HG02610 (cell line): ENCODE measurements around the gene ARPC5.

Experiments used
- ATAC-seq: cut with Tn5 transposase; IDR thresholded peaks from one replicate; pipeline ENCODE4 v1.9.1; 2021; ENCODE audit warnings: mild to moderate bottlenecking, moderate library complexity; ENCODE audit not compliant: unreplicated experiment

Gene ARPC5

DNA sequence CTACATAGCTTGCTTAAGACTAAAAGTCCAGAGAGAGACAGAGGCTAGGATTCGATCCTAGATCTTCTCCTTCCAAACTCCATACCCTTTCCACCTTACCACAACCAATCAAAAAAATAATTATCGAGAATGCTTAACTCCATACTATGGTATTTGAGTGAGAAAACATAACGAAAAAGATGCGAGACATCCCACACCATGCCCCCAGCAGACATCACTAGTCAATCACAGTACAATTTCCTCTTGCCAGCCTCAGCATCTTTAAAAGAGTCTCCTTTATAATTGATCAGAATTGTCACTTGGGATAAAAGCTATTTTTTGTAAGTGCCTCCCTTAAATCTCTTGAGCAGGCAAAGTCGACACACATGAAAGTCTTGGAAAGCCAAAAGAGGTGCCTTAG, 46.2 kb downstream of the ARPC5 start:
- no peak for ATAC-seq

DNA sequence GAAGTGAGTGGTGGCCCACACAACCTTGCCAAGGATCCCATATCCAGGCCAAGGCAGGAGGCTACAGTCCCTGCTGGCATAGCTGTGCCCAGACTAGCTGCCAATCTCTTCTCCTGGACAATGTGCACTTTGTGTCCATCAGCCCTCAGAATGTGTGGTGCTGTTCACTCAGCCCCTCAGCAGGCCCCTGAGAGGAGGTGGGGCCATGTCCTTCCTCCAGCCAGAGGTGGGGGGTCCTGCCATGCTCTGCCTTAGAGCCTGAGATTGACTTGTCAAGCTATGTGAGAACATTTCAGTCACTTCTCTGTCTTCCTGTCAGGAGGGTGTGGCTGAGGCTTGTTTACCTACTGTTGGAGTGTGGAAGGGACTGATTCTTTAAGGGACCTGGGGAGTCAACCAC, 46.8 kb downstream of the ARPC5 start:
- ATAC-seq: no peak

DNA sequence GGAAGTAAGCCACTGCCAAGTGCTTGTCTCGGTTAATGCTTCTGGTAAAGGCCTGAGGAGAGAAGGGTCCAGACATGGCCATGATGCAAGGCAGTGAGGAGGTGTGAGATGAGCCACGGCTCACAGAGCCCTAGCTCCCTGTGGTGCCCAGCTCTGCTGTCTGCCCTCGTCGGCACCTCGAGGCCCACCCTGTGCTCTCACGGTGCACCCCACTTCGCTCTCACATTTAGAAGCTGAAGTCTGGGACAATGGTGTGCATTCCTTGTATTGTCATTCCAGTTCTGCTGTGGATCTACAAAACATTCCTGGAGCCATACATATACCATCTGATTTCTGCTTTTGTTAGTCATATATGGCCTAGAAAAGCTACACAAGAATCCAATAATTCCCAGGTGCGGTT, 48.7 kb downstream of the ARPC5 start:
- ATAC-seq: no peak

DNA sequence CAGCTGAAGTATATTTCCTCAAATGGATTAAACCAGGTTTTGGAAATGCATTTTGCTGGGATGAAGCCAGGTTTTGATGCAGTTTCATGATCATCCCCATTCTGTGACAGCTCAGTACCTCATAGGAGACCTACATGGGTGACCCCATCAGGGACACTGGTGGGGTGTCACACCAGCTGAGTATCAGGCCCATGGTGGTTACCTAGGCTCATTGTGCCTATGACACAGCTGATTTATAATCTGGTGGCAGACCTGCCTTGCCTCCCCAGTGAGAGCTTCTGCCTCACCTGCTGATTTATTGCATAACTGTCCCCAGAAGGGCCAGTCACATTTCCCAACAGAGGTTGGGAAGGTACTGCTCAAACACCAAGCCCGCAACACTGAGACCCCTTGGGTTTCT, 49.1 kb downstream of the ARPC5 start:
- no peak for ATAC-seq

DNA sequence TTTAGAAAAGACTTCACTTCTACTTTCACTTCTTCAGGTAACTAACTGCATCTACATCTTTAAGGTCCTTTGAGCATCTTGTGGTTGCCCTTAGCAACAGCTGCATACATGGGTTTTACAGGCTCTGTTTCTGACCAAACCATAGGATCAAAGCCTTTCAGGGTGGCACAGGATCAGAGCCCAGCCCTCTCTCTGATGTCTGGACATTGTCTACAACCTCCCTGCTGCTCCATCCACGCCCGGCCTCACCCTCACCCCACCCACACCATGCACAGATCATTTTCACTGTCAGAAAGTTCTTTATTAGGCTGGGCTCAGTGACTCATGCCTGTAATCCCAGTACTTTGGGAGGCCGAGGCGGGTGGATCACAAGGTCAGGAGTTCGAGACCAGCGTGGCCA, 50.5 kb downstream of the ARPC5 start:
- ATAC-seq: no peak

DNA sequence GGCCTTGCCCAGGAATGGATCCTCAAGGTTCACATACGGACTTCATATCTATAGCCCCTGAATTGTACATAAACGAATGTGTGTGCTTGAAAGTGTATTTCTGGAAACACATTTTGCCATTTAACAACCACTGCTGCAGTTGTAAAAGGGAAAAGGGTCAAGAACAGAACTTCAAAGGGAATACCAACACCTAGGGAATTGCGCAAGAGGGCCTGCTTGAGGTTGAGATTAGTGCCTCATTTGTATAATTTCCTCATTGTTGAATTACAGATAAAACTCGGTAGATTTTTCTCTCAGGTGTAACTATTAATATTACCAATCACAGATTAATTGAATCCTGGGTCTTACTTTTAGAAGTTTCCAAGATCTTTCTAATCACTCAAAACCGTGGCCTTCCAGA, 51.4 kb downstream of the ARPC5 start:
- no peak for ATAC-seq

DNA sequence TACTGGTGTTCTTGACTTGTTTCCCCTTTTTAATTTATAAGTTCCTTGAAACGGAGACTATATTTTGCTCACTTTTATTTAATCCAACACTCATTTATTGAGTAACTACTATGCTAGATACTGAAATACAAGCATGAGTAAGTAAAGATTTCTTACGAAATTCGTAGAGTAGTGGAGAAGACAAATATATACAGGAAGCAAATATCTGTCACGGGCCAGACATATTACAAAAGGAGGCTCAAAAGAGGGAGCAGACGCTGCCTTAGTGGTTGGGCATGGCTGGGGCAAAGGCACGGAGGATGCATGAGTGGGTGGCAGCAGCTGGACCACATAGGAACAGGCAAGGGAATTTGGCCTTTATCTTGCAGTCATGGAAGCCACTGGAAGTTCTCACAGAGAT, 52.1 kb downstream of the ARPC5 start:
- no peak for ATAC-seq

DNA sequence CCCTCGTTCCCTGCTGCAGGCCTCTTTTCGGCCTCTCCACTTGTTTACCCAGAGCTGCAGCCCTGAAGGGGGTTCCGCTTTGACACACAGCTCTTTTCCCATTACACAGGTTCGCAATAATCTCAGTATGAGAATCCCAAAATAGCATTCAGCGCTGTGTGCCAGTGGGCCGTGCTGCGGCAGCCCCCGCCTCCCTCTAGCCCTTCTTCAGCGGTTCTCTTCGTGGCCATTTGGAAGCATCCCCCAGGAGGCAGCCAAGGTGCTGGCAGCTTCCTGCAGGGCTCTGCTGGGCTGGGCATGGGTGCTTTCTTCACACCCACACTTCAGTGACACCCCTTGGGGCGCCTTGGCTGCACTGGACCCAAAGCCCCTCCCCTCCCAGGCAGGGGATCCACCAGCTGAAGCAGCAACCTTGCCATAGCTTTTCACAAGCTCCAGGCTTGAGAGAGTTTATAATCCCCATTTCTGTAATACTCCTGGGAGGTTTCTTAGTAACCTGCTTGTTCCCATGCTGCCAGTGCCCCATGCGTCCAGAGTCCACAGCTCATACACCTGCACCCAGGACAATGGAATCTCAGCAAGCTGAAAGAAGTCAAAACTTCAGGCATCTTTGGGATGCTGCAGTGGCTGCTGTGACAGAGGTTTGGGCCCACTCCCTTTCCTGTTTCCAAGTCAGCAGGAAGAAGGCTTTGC, 53.4 kb downstream of the ARPC5 start:
- no peak for ATAC-seq

DNA sequence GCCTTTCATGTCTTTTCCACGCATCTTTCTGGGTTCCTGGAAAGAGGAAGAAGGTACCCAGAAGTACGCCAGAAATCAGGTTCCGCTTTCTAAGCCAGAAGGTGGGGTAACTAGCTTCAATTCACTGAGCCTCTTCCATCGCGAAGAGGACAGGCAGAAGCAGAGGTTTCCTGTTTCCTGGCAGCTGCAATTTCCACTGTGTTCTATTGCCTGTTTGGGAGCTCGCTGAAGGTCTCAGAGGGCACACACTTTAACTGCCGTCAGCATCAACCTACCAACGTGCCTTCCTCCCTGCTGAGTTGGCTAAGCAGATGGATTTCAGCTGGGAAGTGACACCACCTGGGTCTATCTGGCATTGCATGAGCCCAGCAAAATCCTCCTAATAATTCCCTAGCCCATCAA, 55.3 kb downstream of the ARPC5 start:
- no peak for ATAC-seq

DNA sequence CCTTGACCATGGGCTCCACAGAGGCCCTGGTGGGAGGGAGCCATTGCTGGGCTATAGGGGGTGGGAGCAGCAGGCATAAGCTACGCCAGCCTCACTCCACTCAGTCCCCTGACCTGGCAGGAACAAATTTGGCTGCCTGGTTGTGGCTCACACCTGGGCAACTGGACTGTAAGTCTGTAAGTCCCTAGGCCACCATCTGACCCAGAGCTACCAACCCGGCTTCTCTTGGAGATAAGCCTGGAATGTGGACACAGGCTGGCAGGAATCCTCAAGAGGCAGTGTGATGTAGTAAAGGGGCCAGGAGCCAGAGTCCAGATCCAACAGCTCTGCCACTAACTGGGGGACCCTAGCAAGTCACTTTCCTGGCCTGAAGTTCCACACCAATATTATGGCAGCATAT, 56.7 kb downstream of the ARPC5 start:
- ATAC-seq: no peak

DNA sequence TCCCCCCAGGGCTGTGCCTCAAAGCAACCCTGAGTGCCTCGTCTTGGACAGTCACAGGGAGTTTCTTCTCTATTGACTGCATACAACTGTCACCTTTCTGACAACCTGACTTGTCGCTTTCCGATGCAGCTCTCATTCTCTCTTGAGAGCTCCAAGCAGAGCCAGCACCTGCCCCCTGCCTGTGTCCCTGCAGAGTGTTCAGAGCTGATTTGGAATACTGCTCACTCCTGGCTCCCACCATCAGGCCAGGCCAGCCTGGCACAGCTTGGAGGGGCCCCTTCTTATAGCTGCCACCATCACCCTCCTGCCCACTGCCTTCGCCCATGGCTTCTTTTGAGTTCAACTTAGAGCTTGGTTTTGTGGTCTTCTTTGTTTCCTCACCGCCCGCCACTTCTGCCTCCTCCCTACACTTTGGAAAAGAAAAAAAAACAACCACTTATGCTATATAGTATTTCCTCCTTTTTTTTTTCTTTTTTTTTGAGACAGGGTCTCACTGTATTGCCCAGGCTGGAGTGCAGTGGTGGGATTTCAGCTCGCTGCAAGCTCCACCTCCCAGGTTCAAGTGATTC, 57.6 kb downstream of the ARPC5 start:
- ATAC-seq: no peak

DNA sequence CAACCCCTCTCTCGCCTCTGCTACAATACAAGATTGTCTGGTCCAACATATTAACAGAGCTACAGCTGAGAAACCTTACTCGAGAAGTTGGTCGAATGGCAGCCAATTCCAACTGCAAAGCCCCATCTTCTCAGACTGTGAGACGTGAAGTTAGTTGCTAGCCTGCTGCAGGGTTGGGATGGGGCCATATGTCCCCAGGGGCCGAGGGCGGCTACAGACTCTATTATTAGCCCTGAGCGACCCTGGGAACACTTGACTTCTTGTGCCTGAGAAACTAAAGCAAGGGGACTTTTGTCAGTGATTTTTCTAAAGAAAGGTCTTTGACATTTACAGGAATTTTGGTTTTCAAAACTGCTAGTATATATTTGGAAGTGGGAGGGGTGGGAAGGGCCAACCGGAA, 59.0 kb downstream of the ARPC5 start:
- no peak for ATAC-seq

DNA sequence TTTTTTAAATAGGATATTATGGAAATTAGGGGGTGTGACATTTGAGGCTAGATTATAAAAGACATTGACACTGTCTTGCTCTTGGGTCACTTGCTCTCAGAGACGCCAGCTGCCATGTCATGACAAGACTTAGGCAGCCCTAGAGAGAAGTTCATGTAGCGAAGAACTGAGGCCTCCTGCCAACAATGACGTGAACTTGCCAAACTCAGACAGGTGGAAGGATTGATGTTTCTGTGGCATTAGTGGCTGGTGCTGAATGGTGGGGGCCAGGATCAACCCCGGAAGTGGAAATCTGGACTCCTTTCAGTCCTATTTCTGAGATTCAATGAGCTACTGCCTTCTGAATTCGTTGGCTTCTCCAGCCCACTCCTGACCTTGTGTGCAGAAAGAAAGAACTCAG, 60.0 kb downstream of the ARPC5 start:
- ATAC-seq: no peak

DNA sequence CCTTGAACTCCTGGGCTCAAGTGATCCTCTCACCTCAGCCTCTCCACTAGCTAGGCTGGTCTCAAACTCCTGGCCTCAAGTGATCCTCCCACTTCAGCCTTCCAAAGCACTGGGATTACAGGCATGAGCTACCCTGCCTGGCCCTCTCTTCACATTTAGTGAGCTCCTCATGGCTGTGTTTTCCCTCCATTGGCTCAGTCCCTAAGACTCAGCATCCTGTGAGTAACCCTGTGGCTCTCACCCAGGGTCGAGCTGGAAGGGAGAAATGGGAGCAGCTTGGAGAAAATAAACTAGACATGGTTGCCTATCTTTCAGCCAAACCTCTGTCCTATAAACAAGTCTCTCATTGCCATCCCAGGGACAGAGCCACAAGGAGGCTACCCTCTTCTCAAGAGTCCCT, 62.9 kb downstream of the ARPC5 start:
- no peak for ATAC-seq

DNA sequence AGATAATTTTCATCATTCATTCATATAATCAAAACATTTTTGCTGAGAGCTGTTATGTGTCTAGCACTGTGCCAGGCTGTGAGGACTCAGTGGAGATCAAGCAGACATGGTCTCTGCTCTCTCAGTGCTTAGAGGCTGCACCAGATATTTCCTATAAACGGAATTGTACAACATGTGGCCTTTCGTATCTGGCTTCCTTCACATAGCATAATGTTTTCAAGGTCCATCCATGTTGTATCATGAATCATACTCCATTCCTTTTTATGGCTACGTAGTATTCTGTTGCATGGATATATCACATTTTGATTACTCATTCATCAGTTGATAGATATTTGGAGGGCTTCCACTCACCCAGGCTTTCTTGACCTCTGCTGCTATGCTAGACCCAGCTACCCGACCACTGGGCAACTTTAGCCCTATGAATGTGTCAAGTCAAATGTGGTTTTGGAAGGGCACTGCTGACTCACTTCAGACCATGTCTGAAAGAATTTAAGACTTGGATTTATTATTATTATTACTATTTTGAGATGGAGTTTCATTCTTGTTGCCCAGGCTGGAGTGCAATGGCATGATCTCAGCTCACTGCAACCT, 63.8 kb downstream of the ARPC5 start:
- ATAC-seq: no peak
